ENCODE results near the gene PPP1R12C.

PPP1R12C gene

GRCh38 chr19:55098716-55099556 is 18.5 kb downstream of the PPP1R12C start:
- no peak overlapping the region for H3K4me3 ChIP-seq (ENCODE audit: low read depth, low read length)
- TF ChIP-seq POLR2A (IDR thresholded peaks at IDR 0.05; ENCODE audit: extremely low read depth, insufficient read length) (no peak), MYC (IDR thresholded peaks at IDR 0.05; ENCODE audit: low read depth, low read length) (no peak)
- TF ChIP-seq, protein P1, sequence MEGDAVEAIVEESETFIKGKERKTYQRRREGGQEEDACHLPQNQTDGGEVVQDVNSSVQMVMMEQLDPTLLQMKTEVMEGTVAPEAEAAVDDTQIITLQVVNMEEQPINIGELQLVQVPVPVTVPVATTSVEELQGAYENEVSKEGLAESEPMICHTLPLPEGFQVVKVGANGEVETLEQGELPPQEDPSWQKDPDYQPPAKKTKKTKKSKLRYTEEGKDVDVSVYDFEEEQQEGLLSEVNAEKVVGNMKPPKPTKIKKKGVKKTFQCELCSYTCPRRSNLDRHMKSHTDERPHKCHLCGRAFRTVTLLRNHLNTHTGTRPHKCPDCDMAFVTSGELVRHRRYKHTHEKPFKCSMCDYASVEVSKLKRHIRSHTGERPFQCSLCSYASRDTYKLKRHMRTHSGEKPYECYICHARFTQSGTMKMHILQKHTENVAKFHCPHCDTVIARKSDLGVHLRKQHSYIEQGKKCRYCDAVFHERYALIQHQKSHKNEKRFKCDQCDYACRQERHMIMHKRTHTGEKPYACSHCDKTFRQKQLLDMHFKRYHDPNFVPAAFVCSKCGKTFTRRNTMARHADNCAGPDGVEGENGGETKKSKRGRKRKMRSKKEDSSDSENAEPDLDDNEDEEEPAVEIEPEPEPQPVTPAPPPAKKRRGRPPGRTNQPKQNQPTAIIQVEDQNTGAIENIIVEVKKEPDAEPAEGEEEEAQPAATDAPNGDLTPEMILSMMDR (IDR thresholded peaks at IDR 0.05; ENCODE audit: low read depth, low read length), result no peak
- DNase-seq (ENCODE audit: low read depth), result no peak

- peak; percentile 52 for DNase-seq (ENCODE audit: low read depth)
These were observed 19.3 kb downstream of the PPP1R12C start for GRCh38 chr19:55097864-55098715.

GRCh38 chr19:55096061-55096701 is 21.3 kb downstream of the PPP1R12C start:
- H3K4me3 ChIP-seq (ENCODE audit: low read depth, low read length), result no peak overlapping the region
- TF ChIP-seq, protein P2, sequence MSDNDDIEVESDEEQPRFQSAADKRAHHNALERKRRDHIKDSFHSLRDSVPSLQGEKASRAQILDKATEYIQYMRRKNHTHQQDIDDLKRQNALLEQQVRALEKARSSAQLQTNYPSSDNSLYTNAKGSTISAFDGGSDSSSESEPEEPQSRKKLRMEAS (IDR thresholded peaks at IDR 0.05; ENCODE audit: low read depth, low read length), result no peak
- TF ChIP-seq POLR2A (IDR thresholded peaks at IDR 0.05; ENCODE audit: extremely low read depth, insufficient read length), result no peak
- TF ChIP-seq MYC (IDR thresholded peaks at IDR 0.05; ENCODE audit: low read depth, low read length), result no peak
- TF ChIP-seq, protein P1 (IDR thresholded peaks at IDR 0.05; ENCODE audit: low read depth, low read length), result no peak
- no peak for DNase-seq (ENCODE audit: low read depth)

More at GRCh38 chr19:55097864-55098715, 19.3 kb downstream of the PPP1R12C start:
- no peak overlapping the region for H3K4me3 ChIP-seq (ENCODE audit: low read depth, low read length)
- TF ChIP-seq, protein P2 (IDR thresholded peaks at IDR 0.05; ENCODE audit: low read depth, low read length), result 0 out of 2 replicates have a peak, but pooled peaks have one; percentile 40
- TF ChIP-seq, protein P1 (IDR thresholded peaks at IDR 0.05; ENCODE audit: low read depth, low read length), result no peak
- no peak for TF ChIP-seq POLR2A (IDR thresholded peaks at IDR 0.05; ENCODE audit: extremely low read depth, insufficient read length)
- no peak for TF ChIP-seq MYC (IDR thresholded peaks at IDR 0.05; ENCODE audit: low read depth, low read length)

- TF ChIP-seq MYC (IDR thresholded peaks at IDR 0.05; ENCODE audit: low read depth, low read length), result no peak
- no peak for TF ChIP-seq POLR2A (IDR thresholded peaks at IDR 0.05; ENCODE audit: extremely low read depth, insufficient read length)
- TF ChIP-seq, protein P2 (IDR thresholded peaks at IDR 0.05; ENCODE audit: low read depth, low read length), result no peak
- TF ChIP-seq, protein P1 (IDR thresholded peaks at IDR 0.05; ENCODE audit: low read depth, low read length), result no peak
- no peak overlapping the region for H3K4me3 ChIP-seq (ENCODE audit: low read depth, low read length)
- no peak for DNase-seq (ENCODE audit: low read depth)
These were observed 22.0 kb downstream of the PPP1R12C start for GRCh38 chr19:55095260-55096060.

All from NB4 (cell line).